K562 (cell line): ENCODE results near the gene ANK3. TPM values are rescaled to one million over a fixed set of nuclear protein-coding genes. Genes with fewer than 3 reads are reported as not detected.

Experiments
- ATAC-seq: fragments of 200-7000 bp; cut with Tn5 transposase; 3 replicates; pipeline ENCODE4 v1.9.1; 2020; ENCODE audit warnings: moderate library complexity
- BruUV-seq: library from RNA; stranded (reverse); fragments of 400-500 nt; replicated peaks from 2 replicates; lab custom pipeline; 2021; lab: Mats Ljungman, UMichigan
- CTCF ChIA-PET: fragments of 300-600 bp; formaldehyde crosslinking; extraction: SDS; loops from one replicate; lab custom pipeline; 2021; ENCODE audit warnings: low intra/inter-chr PET ratio; lab: Yijun Ruan, JAX
- POLR2A ChIA-PET: fragments of 300-600, 350-650 bp; sonication (Branson Sonifier 250); formaldehyde crosslinking; extraction: SDS; loops from one replicate; lab custom pipeline; 2021; ENCODE audit warnings: antibody characterized with exemption, inconsistent platforms; lab: Yijun Ruan, JAX
- DNase-seq, 4 experiments: peaks; one replicate each; pipeline versions ENCODE4 v3.0.0 to v3.0.0-alpha.2; 2011 to 2018; ENCODE audit warnings: low spot score in 3 of 4, mixed read lengths in 3 of 4; ENCODE audit errors: extremely low read depth in 1 of 4
- FAIRE-seq: peaks from 2 replicates; lab custom pipeline; 2011; peaks lifted over from hg19 to GRCh38; lab: Jason Lieb, UNC
- H2AFZ ChIP-seq: 2 replicates; pipeline ENCODE4 v1.6.0; 2011; ENCODE audit warnings: low read depth, low read length, control low read depth, inconsistent platforms
- H3K27ac ChIP-seq: fragments of 200-600 bp; 3 replicates; pipeline ENCODE4 v1.8.0; 2011; ENCODE audit warnings: low read depth, mild to moderate bottlenecking, control low read depth, inconsistent platforms, low read length, moderate library complexity, mixed read lengths; ENCODE audit errors: extremely low read depth
- H3K27me3 ChIP-seq, 2 experiments: fragments of 300-600 bp in 1 of 2; 2 replicates in 1 of 2; 3 replicates in 1 of 2; pipeline versions ENCODE4 v1.6.0 to v1.8.0; 2011; ENCODE audit warnings: inconsistent platforms in 2 of 2, low read length in 2 of 2, mild to moderate bottlenecking in 1 of 2, mixed read lengths in 1 of 2, moderate library complexity in 1 of 2; ENCODE audit not compliant: control insufficient read depth in 2 of 2, insufficient read depth in 2 of 2
- H3K36me3 ChIP-seq: fragments of 300-600 bp; 3 replicates; pipeline ENCODE4 v1.8.0; 2011; ENCODE audit warnings: mild to moderate bottlenecking, low read length, inconsistent platforms; ENCODE audit not compliant: control insufficient read depth, insufficient read depth
- H3K4me1 ChIP-seq, 2 experiments: fragments of 200-600 bp in 1 of 2; replicated peaks in 1 of 2; 2 replicates in 1 of 2; 3 replicates in 1 of 2; pipeline versions ENCODE4 v1.5.1 to v1.8.0; 2011; ENCODE audit warnings: inconsistent platforms in 2 of 2, low read length in 2 of 2, mild to moderate bottlenecking in 1 of 2, mixed read lengths in 1 of 2, moderate library complexity in 1 of 2; ENCODE audit not compliant: control insufficient read depth in 2 of 2, insufficient read depth in 2 of 2
- H3K4me2 ChIP-seq: 2 replicates; pipeline ENCODE4 v1.6.1; 2011; ENCODE audit warnings: low read length, control low read depth, inconsistent platforms, mixed read lengths; ENCODE audit not compliant: insufficient read depth
- H3K4me3 ChIP-seq: fragments of 200-600 bp; sonication (generic), shearing (Covaris generic); 2 replicates; pipeline ENCODE4 v1.5.1; 2016; ENCODE audit warnings: control low read depth, inconsistent platforms
- H3K79me2 ChIP-seq: fragments of 200-600 bp; 3 replicates; pipeline ENCODE4 v1.8.0; 2011; ENCODE audit warnings: low read length, inconsistent platforms; ENCODE audit not compliant: control insufficient read depth, insufficient read depth
- H3K9ac ChIP-seq, 2 experiments: 2 replicates each; pipeline versions ENCODE4 v1.6.0 to v1.6.1; 2011; ENCODE audit warnings: low read depth in 2 of 2, low read length in 2 of 2, control low read depth in 1 of 2, inconsistent platforms in 1 of 2, mild to moderate bottlenecking in 1 of 2, mixed read lengths in 1 of 2; ENCODE audit not compliant: insufficient read depth in 1 of 2
- H3K9me1 ChIP-seq: one replicate; pipeline ENCODE4 v1.6.0; 2011; ENCODE audit warnings: inconsistent platforms, mild to moderate bottlenecking, low read length, moderate library complexity; ENCODE audit not compliant: control insufficient read depth, insufficient read depth
- H3K9me3 ChIP-seq: replicated peaks from 2 replicates; pipeline ENCODE4 v1.5.1; 2011; ENCODE audit warnings: low read depth, low read length, inconsistent platforms; ENCODE audit not compliant: control insufficient read depth, insufficient read depth
- H4K20me1 ChIP-seq: replicated peaks from 2 replicates; pipeline ENCODE4 v1.6.1; 2011; ENCODE audit warnings: low read length, inconsistent platforms, mixed read lengths; ENCODE audit not compliant: control insufficient read depth, insufficient read depth
- ELF1 ChIP-seq: fragments of 200-800 bp; sonication (Bioruptor generic); IDR thresholded peaks from 2 replicates; pipeline ENCODE4 v1.6.1; 2016; ENCODE audit warnings: missing genetic modification characterization, missing compliant biosample characterization
- FIP1L1 ChIP-seq: fragments of 200-400 bp; formaldehyde crosslinking; IDR thresholded peaks from 2 replicates; pipeline ENCODE4 v1.6.1; 2018; ENCODE audit warnings: mild to moderate bottlenecking, low read depth, low read length; ENCODE audit not compliant: poor library complexity, severe bottlenecking
- FOXK1 ChIP-seq: sonication (generic); formaldehyde crosslinking; IDR thresholded peaks from 2 replicates; pipeline ENCODE4 v1.8.0; 2022; ENCODE audit warnings: missing genetic modification reagents, mild to moderate bottlenecking, borderline replicate concordance
- NFIX ChIP-seq: fragments of 250-450 bp; sonication (Bioruptor Pico); IDR thresholded peaks from 2 replicates; pipeline ENCODE4 v1.4.0; 2020; ENCODE audit warnings: low read depth, mild to moderate bottlenecking, moderate library complexity
- PTBP1 ChIP-seq: fragments of 200-400 bp; formaldehyde crosslinking; IDR thresholded peaks from 2 replicates; pipeline ENCODE4 v1.6.1; 2017; ENCODE audit warnings: low read depth, low read length
- SMC3 ChIP-seq: conservative IDR thresholded peaks from 2 replicates; pipeline ENCODE4 v1.6.1; 2011; ENCODE audit warnings: low read depth, low read length, improper control_type of control experiment; ENCODE audit not compliant: insufficient read depth
- ZBTB49 ChIP-seq: sonication (generic); formaldehyde crosslinking; IDR thresholded peaks from 2 replicates; pipeline ENCODE4 v1.8.0; 2022; ENCODE audit warnings: missing genetic modification reagents, mild to moderate bottlenecking, borderline replicate concordance
- ZNF217 ChIP-seq: sonication (generic); formaldehyde crosslinking; IDR thresholded peaks from 2 replicates; pipeline ENCODE4 v1.8.0; 2022; ENCODE audit warnings: mild to moderate bottlenecking, missing genetic modification reagents
- ZNF696 ChIP-seq: fragments of 250-450 bp; sonication (Bioruptor Pico); conservative IDR thresholded peaks from 2 replicates; pipeline ENCODE4 v1.4.0; 2020; ENCODE audit warnings: mild to moderate bottlenecking, moderate library complexity
- WGBS: fragments of 100-300 bp; shearing (Covaris generic); methylation state at CpG from one replicate; pipeline ENCODE4 v1.1.6; 2016; ENCODE audit warnings: low coverage, mixed read lengths; ENCODE audit not compliant: insufficient coverage; ENCODE audit errors: missing lambda C conversion rate; 5-methylcytosine and 5-hydroxymethylcytosine counted together
- in situ Hi-C: fragments of 300-500 bp; cut with MboI; formaldehyde crosslinking; loops from 4 replicates; pipeline ENCODE4 v1.15.0; 2018; ENCODE audit warnings: inconsistent platforms, mixed read lengths
- intact Hi-C: fragments of 100-400 bp; cut with micrococcal nuclease; formaldehyde crosslinking; loops from 2 replicates; pipeline ENCODE4 v1.14.2; 2022
- polyA plus RNA-seq, 8 experiments: library from polyadenylated mRNA; depleted of rRNA in 4 of 8; stranded (reverse) in 5 of 8; unstranded in 3 of 8; fragments of >200 nt; fragmentation: Nextera tagmentation in 2 of 8; fragmentation: Illumina TruSeq in 1 of 8; extraction: Ambion mirVana in 2 of 8; extraction: Trizol in 1 of 8; gene quantifications; 2 replicates each; pipeline versions ENCODE4 v1.2.1 to v1.2.3, GENCODE V29; 2011 to 2014; ENCODE audit warnings: inconsistent platforms in 1 of 8, missing spikeins in 1 of 8
- total RNA-seq, 7 experiments: library from RNA; depleted of rRNA in 6 of 7; stranded (reverse); fragments of >200 nt in 6 of 7; fragmentation: Illumina TruSeq in 2 of 7; extraction: Trizol in 2 of 7; gene quantifications; 2 replicates each; pipeline versions ENCODE4 v1.2.1 to v1.2.3, GENCODE V29; 2011 to 2021; ENCODE audit warnings: low replicate concordance in 1 of 7
- TF ChIP-seq, protein P1 (sequence below): fragments of 450-650 bp; IDR thresholded peaks from 2 replicates; pipeline ENCODE4 v1.6.1; 2017; ENCODE audit warnings: antibody characterized with exemption, mild to moderate bottlenecking

The ANK3 gene
- total and polyA plus RNA-seq, 9 of the 15 experiments (the other 6 are each of a cell fraction or from before 2014, with no cell fraction given): 10.0 to 32.3 (median 17.9) TPM

- H3K9me3 ChIP-seq: no peaks in the 10 kb centered on the region
- ATAC-seq (no peak), FAIRE-seq (no peak), DNase-seq (no peak)
- no peak for TF ChIP-seq ZNF696
- TF ChIP-seq FIP1L1: no peak
- TF ChIP-seq NFIX (CRISPR knock-in tag): no peak
- TF ChIP-seq, protein P1, sequence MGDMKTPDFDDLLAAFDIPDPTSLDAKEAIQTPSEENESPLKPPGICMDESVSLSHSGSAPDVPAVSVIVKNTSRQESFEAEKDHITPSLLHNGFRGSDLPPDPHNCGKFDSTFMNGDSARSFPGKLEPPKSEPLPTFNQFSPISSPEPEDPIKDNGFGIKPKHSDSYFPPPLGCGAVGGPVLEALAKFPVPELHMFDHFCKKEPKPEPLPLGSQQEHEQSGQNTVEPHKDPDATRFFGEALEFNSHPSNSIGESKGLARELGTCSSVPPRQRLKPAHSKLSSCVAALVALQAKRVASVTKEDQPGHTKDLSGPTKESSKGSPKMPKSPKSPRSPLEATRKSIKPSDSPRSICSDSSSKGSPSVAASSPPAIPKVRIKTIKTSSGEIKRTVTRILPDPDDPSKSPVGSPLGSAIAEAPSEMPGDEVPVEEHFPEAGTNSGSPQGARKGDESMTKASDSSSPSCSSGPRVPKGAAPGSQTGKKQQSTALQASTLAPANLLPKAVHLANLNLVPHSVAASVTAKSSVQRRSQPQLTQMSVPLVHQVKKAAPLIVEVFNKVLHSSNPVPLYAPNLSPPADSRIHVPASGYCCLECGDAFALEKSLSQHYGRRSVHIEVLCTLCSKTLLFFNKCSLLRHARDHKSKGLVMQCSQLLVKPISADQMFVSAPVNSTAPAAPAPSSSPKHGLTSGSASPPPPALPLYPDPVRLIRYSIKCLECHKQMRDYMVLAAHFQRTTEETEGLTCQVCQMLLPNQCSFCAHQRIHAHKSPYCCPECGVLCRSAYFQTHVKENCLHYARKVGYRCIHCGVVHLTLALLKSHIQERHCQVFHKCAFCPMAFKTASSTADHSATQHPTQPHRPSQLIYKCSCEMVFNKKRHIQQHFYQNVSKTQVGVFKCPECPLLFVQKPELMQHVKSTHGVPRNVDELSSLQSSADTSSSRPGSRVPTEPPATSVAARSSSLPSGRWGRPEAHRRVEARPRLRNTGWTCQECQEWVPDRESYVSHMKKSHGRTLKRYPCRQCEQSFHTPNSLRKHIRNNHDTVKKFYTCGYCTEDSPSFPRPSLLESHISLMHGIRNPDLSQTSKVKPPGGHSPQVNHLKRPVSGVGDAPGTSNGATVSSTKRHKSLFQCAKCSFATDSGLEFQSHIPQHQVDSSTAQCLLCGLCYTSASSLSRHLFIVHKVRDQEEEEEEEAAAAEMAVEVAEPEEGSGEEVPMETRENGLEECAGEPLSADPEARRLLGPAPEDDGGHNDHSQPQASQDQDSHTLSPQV: no peak
- no peak for TF ChIP-seq ELF1 (tag)
- no peak for TF ChIP-seq SMC3
- no peak for TF ChIP-seq ZBTB49 (CRISPR knock-in tag)
- TF ChIP-seq ZNF217: no peak
- TF ChIP-seq PTBP1: no peak
- no peak for TF ChIP-seq FOXK1 (CRISPR knock-in tag)
- H3K9me1 ChIP-seq: no peaks in the 10 kb centered on the region
- no peaks in the 10 kb centered on the region for H3K79me2 ChIP-seq
- H3K4me3 ChIP-seq: no peak overlapping the region
- intact Hi-C loops (no loop called here), in situ Hi-C loops (no loop called here)
- BruUV-seq: no TSS peak
- H4K20me1 ChIP-seq: no peaks in the 10 kb centered on the region
- no peak overlapping the region for H2AFZ ChIP-seq
- POLR2A ChIA-PET: no interaction called here
- CTCF ChIA-PET: no interaction called here
- H3K27me3 ChIP-seq: no peaks in the 10 kb centered on the region
- H3K4me1 ChIP-seq: peaks cover 0 to 8% of the 10 kb centered on the region in 2 experiments; a peak in 2 of 5 replicates
- no peak overlapping the region for H3K27ac ChIP-seq
- no peak overlapping the region for H3K4me2 ChIP-seq
- no peak overlapping the region for H3K9ac ChIP-seq
- H3K36me3 ChIP-seq: no peaks in the 10 kb centered on the region
- WGBS: 79% methylated on average over 4 of the region's 4 CpGs
Observed at GRCh38 chr10:60167050-60167449, 222.6 kb downstream of the ANK3 start.
